Esophagus squamous epithelium (tissue), 5 donors: ENCODE measurements around the gene KIF26A. TPM values are rescaled to one million over a fixed set of nuclear protein-coding genes. Genes with fewer than 3 reads are reported as not detected.

Source experiments
- DNase-seq: peaks from one replicate; lab custom pipeline; 2025; lab: John Stamatoyannopoulos, UW
- H3K27ac ChIP-seq, 4 donors: fragments of 200-600 bp; sonication (generic); one replicate each; pipeline ENCODE4 v1.5.1; 2016 to 2019; ENCODE audit warnings: mild to moderate bottlenecking in 1 of 4
- H3K27me3 ChIP-seq, 4 donors: fragments of 200-600 bp; sonication (generic); 1 replicate in 3 of 4; 2 replicates in 1 of 4; pipeline versions ENCODE4 v1.5.1 to v1.6.0; 2017 to 2021; ENCODE audit warnings: antibody characterized with exemption in 1 of 4
- H3K36me3 ChIP-seq, 3 donors: fragments of 200-600 bp; sonication (generic); one replicate each; pipeline ENCODE4 v1.5.1; 2016 to 2019
- H3K4me1 ChIP-seq, 3 donors: fragments of 200-600 bp; sonication (generic); one replicate each; pipeline ENCODE4 v1.5.1; 2017 to 2019
- H3K4me3 ChIP-seq, 4 donors: fragments of 200-600 bp; sonication (generic); 1 replicate in 3 of 4; 2 replicates in 1 of 4; pipeline ENCODE4 v1.5.1; 2016 to 2019; ENCODE audit warnings: mild to moderate bottlenecking in 2 of 4, moderate library complexity in 1 of 4
- H3K9me3 ChIP-seq, 3 donors: fragments of 200-600 bp; sonication (generic); one replicate each; pipeline ENCODE4 v1.5.1; 2016 to 2019
- POLR2A ChIP-seq, 4 donors: fragments of 450-650 bp; IDR thresholded peaks; one replicate each; pipeline ENCODE4 v1.6.1; 2017; ENCODE audit warnings: antibody characterized with exemption in 4 of 4, mild to moderate bottlenecking in 4 of 4, moderate library complexity in 3 of 4
- WGBS, 2 donors: methylation state at CpG; one replicate each; pipeline ENCODE4 v1.1.5; 2018; 5-methylcytosine and 5-hydroxymethylcytosine counted together
- intact Hi-C: fragments of 100-400 bp; cut with DNase I; formaldehyde crosslinking; loops from one replicate; pipeline ENCODE4 v1.15.0; 2022
- total RNA-seq, 4 donors: library from RNA; depleted of rRNA; stranded (reverse); fragments of >200 nt; gene quantifications; one replicate each; pipeline ENCODE4 v1.1.0, GENCODE V29; 2016
- TF ChIP-seq, protein P1 (sequence below), 6 experiments: fragments of 450-650 bp in 4 of 6; fragments of 200-600 bp in 2 of 6; sonication (generic) in 2 of 6; IDR thresholded peaks; one replicate each; pipeline ENCODE4 v1.5.1; 2016 to 2019; ENCODE audit warnings: antibody characterized with exemption in 6 of 6, mild to moderate bottlenecking in 4 of 6, moderate library complexity in 4 of 6
- donor health status: DM: yes; HTN: yes; CAD: no.

The KIF26A gene
- total RNA-seq, 4 donors from 2014 or later: 0.80 to 2.7 (median 0.96) TPM

- DNase-seq: no peak
These were observed 39.0 kb upstream of the KIF26A start for GRCh38 chr14:104099096-104100041.

DNA sequence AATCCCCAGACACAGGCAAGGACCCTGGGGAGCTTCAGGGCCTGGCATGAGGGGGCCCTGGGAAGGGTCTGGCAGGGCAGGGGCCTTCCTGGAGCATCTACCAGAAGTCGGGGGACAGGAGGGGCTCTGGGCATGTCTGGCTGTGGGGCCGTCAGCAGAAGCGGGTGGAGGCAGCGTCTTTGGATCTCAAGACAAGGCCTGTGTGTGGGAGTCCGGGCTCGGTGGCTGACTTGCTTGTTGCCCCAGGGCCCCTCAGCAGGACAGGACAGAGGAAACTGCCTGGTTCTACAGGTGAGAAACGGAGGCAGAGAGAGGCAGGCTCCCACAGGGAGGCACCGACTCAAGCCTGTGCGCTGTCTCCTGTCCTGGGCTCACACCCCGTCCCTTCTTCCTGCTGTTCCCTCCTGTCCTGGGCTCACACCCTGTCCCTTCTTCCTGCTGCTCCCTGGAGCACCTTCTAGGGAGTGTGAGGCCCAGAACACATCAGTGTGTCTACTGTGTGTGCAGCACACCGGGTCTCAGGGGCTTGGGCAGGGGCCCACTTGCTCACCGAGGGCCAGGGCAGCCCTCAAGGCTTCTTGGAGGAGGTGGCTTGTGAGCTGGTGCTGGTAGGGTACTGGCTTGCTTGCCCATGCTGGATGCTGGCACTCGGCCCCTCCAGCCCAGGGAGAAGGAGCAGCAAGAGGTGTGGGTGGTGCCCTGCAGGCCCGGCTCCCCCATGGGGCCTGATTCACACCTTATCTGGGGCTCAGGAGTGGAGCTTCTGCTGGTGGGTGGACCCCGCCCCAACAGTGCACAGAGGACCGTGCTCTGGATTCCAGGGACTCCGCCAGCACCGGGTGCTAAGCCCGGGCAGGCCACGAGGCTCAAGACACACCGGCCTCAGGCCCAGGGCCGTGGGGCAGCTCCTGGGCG is 38.0 kb upstream of the KIF26A start:
- H3K36me3 ChIP-seq: no peaks in the 10 kb centered on the region
- no peaks in the 10 kb centered on the region for H3K9me3 ChIP-seq
- H3K4me1 ChIP-seq: peaks cover 30 to 72% (median 45%) of the 10 kb centered on the region in 3 donors
- H3K27ac ChIP-seq: peak overlapping the region; percentile 75 to 90 (median 82)
- peaks cover 0 to 11% (median 0%) of the 10 kb centered on the region in 4 donors for H3K27me3 ChIP-seq
- TF ChIP-seq, protein P1, sequence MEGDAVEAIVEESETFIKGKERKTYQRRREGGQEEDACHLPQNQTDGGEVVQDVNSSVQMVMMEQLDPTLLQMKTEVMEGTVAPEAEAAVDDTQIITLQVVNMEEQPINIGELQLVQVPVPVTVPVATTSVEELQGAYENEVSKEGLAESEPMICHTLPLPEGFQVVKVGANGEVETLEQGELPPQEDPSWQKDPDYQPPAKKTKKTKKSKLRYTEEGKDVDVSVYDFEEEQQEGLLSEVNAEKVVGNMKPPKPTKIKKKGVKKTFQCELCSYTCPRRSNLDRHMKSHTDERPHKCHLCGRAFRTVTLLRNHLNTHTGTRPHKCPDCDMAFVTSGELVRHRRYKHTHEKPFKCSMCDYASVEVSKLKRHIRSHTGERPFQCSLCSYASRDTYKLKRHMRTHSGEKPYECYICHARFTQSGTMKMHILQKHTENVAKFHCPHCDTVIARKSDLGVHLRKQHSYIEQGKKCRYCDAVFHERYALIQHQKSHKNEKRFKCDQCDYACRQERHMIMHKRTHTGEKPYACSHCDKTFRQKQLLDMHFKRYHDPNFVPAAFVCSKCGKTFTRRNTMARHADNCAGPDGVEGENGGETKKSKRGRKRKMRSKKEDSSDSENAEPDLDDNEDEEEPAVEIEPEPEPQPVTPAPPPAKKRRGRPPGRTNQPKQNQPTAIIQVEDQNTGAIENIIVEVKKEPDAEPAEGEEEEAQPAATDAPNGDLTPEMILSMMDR (IDR thresholded peaks at IDR 0.05): no peak
- no peak for TF ChIP-seq POLR2A (IDR thresholded peaks at IDR 0.05)
- H3K4me3 ChIP-seq: no peak overlapping the region
- WGBS, 2 donors: 37 to 59% methylated on average over 3 to 6 of the region's 23 CpGs
- no peak for DNase-seq
- intact Hi-C loops: no loop called here

More at GRCh38 chr14:104099096-104100041, 39.0 kb upstream of the KIF26A start:
- no peaks in the 10 kb centered on the region for H3K36me3 ChIP-seq
- 51 to 75% methylated on average over 5 to 8 of the region's 26 CpGs for WGBS, 2 donors
- TF ChIP-seq, protein P1 (IDR thresholded peaks at IDR 0.05): no peak
- TF ChIP-seq POLR2A (IDR thresholded peaks at IDR 0.05): no peak
- intact Hi-C loops: no loop called here
- H3K4me3 ChIP-seq: no peak overlapping the region
- peak overlapping the region; percentile 75 to 90 (median 82) for H3K27ac ChIP-seq
- no peaks in the 10 kb centered on the region for H3K9me3 ChIP-seq
- peaks cover 0 to 21% (median 0%) of the 10 kb centered on the region in 4 donors for H3K27me3 ChIP-seq
- H3K4me1 ChIP-seq: peaks cover 27 to 69% (median 41%) of the 10 kb centered on the region in 3 donors

- peaks cover 31 to 80% (median 51%) of the 10 kb centered on the region in 3 donors for H3K4me1 ChIP-seq
- H3K9me3 ChIP-seq: no peaks in the 10 kb centered on the region
- WGBS, 2 donors: 100% methylated on average over 1 of the region's 16 CpGs; no CpG with 5 or more reads in 1 of the 2 donors
- H3K27me3 ChIP-seq: peaks cover 0 to 3% (median 0%) of the 10 kb centered on the region in 4 donors
- no peak for TF ChIP-seq POLR2A (IDR thresholded peaks at IDR 0.05)
- TF ChIP-seq, protein P1 (IDR thresholded peaks at IDR 0.05): no peak
- intact Hi-C loops: no loop called here
- no peaks in the 10 kb centered on the region for H3K36me3 ChIP-seq
- no peak for DNase-seq
- H3K4me3 ChIP-seq: no peak overlapping the region
- H3K27ac ChIP-seq: peak overlapping the region; percentile 75 to 90 (median 82)
These were observed 37.2 kb upstream of the KIF26A start for GRCh38 chr14:104101086-104101621.

DNA sequence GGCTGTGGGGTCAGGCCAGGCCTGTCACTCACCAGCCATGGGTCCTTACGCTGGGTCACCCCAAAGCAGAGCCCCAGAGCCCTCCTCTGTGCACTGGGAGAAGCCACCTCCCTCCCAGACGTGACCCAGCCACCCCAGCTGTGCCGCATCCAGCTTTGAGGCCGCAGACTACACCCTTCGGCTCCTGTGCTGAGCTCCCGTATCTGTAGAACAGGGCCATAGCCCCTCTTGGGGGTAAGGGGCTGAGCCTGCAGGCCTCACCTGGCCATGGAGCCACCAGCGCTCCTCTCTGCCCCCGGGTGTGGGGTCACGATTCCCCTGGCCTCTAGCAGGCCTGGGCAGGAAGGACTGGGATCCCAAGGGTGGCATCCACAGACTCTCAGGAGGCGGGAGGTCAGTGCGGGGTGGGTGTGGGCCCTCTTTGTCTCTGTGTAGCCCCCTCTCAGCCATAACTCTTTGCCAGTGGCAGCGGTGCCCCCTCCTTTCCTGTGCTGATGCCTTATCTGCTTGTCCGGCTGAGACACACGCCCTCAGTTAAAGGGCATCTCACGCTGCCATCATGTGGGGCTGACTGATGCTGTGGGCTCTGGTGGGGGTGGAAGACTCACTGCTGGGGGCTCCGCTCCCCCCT is 36.6 kb upstream of the KIF26A start:
- TF ChIP-seq POLR2A (IDR thresholded peaks at IDR 0.05): no peak
- TF ChIP-seq, protein P1 (IDR thresholded peaks at IDR 0.05): no peak
- DNase-seq: no peak
- Histone ChIP-seq H3K27me3 (no peaks in the 10 kb centered on the region), H3K27ac (peak overlapping the region; percentile 75 to 90 (median 82)), H3K36me3 (no peaks in the 10 kb centered on the region), H3K4me3 (no peak overlapping the region), H3K4me1 (peaks cover 31 to 86% (median 57%) of the 10 kb centered on the region in 3 donors), H3K9me3 (no peaks in the 10 kb centered on the region)
- intact Hi-C loops: no loop called here
- WGBS, 2 donors: 86 to 88% methylated on average over 1 to 4 of the region's 16 CpGs
